Cardiac muscle cell (in vitro differentiated cells and primary cell): Measurements from ENCODE around the gene DOC2B. TPM values are rescaled to one million over a fixed set of nuclear protein-coding genes. Genes with fewer than 3 reads are reported as not detected.

Source experiments
- DNase-seq, 2 donors: peaks; one replicate each; pipeline versions ENCODE4 v3.0.0 to v3.0.0-alpha.2; 2010 to 2017; ENCODE audit warnings: low read depth in 1 of 2, low spot score in 1 of 2
- H3K27ac ChIP-seq: fragments of 200-600 bp; sonication (generic); 2 replicates; pipeline ENCODE4 v1.5.1; 2016
- H3K27me3 ChIP-seq: fragments of 200-600 bp; sonication (generic); 2 replicates; pipeline ENCODE4 v1.6.0; 2016; ENCODE audit warnings: control low read depth
- H3K36me3 ChIP-seq: fragments of 200-600 bp; sonication (generic); 2 replicates; pipeline ENCODE4 v1.5.1; 2016; ENCODE audit warnings: control low read depth
- H3K4me1 ChIP-seq: fragments of 200-600 bp; sonication (generic); 2 replicates; pipeline ENCODE4 v1.8.1; 2017; ENCODE audit warnings: low read depth, mild to moderate bottlenecking, mixed run types
- H3K4me3 ChIP-seq: fragments of 200-600 bp; sonication (generic); 2 replicates; pipeline ENCODE4 v1.5.1; 2016; ENCODE audit warnings: mild to moderate bottlenecking
- H3K9me3 ChIP-seq: fragments of 200-600 bp; sonication (generic); 2 replicates; pipeline ENCODE4 v1.5.1; 2017; ENCODE audit warnings: low read depth, mild to moderate bottlenecking, control low read depth
- polyA plus RNA-seq: library from polyadenylated mRNA; unstranded; fragments of >200 nt; fragmentation: Nextera tagmentation; extraction: Ambion mirVana; gene quantifications from 2 replicates; pipeline ENCODE4 v1.2.1, GENCODE V29; 2016
- total RNA-seq: library from RNA; depleted of rRNA; stranded (reverse); fragments of >200 nt; gene quantifications from 2 replicates; pipeline ENCODE4 v1.2.3, GENCODE V29; 2016
- TF ChIP-seq, protein P1 (sequence below): IDR thresholded peaks from 2 replicates; pipeline ENCODE4 v1.5.1; 2012; ENCODE audit warnings: low read depth, mild to moderate bottlenecking, low read length

The DOC2B gene
- total and polyA plus RNA-seq, 2 experiments from 2014 or later: 0.21 to 1.6 TPM

DNA sequence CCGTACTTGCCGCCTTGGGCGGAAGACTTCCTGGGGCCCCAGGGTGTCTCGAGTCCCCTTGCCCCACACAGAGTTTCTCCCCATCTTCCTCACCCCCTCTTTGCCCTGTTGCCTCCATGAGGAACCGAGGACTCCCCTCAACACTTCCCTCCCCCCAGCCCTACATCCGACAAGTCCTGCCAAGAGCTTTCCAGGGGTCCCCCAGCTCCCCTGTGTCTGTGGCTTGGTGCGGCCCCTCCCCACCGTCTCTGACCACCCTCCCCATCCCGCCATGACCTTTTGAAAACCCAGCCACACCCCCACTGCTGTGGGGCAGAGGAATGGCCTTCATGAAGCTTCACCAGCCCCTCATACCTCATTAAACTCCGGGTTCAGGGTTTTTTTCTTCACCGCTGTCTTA is 32.7 kb downstream of the DOC2B start:
- H3K36me3 ChIP-seq: no peaks in the 10 kb centered on the region
- H3K9me3 ChIP-seq: no peaks in the 10 kb centered on the region
- TF ChIP-seq, protein P1, sequence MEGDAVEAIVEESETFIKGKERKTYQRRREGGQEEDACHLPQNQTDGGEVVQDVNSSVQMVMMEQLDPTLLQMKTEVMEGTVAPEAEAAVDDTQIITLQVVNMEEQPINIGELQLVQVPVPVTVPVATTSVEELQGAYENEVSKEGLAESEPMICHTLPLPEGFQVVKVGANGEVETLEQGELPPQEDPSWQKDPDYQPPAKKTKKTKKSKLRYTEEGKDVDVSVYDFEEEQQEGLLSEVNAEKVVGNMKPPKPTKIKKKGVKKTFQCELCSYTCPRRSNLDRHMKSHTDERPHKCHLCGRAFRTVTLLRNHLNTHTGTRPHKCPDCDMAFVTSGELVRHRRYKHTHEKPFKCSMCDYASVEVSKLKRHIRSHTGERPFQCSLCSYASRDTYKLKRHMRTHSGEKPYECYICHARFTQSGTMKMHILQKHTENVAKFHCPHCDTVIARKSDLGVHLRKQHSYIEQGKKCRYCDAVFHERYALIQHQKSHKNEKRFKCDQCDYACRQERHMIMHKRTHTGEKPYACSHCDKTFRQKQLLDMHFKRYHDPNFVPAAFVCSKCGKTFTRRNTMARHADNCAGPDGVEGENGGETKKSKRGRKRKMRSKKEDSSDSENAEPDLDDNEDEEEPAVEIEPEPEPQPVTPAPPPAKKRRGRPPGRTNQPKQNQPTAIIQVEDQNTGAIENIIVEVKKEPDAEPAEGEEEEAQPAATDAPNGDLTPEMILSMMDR: no peak
- no peak overlapping the region for H3K27ac ChIP-seq
- DNase-seq: no peak
- H3K4me1 ChIP-seq: no peaks in the 10 kb centered on the region
- H3K27me3 ChIP-seq: no peaks in the 10 kb centered on the region
- no peak overlapping the region for H3K4me3 ChIP-seq

DNA sequence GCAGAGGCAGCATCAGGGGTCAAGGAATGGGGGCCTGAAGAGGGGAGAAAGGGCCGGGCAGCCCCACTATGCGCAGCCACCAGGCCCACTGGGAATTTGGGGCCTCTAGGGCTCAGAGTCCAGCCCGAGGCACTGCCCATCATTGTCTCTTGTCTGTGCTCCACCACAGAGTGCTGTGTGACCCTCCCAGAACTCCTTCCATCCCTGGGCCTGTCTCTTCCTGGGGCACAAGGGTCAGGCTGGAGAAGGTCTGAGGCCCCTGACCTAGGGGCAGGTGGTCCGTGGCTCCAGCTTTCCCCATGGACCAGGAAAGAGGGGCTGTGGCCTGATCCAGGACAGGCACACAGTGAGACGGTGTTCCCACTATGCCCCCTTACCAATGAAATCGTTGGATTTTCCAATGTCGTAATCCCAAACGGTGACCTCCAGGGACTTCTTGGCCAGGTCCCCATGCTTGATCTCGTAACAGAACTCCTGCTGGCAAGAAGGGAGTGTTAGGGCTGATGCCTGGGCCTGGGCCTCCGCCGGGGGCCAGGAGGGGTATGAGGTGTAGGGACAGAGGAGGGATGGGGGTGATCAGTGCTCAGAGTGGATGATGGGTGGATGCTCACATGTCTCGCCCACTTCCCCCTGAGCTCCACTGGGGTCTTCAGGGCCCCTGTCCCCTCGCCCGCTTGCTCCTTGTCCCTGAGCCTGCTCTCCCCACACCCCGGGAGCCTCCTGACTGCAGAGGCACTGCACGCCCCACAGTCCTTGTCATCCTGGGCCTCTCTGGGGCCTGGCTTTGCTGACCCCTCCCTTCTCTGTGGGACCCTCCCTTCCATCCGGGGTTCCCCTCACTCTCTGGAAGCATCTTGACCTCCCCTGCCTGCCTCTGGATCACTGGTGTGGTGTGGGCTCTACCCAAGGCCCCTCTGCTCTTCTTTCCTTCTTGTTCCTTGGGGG is 33.4 kb downstream of the DOC2B start:
- DNase-seq: no peak
- no peak overlapping the region for H3K4me3 ChIP-seq
- no peaks in the 10 kb centered on the region for H3K4me1 ChIP-seq
- H3K9me3 ChIP-seq: no peaks in the 10 kb centered on the region
- H3K27ac ChIP-seq: no peak overlapping the region
- H3K36me3 ChIP-seq: no peaks in the 10 kb centered on the region
- H3K27me3 ChIP-seq: peaks cover 6% of the 10 kb centered on the region
- TF ChIP-seq, protein P1: no peak

DNA sequence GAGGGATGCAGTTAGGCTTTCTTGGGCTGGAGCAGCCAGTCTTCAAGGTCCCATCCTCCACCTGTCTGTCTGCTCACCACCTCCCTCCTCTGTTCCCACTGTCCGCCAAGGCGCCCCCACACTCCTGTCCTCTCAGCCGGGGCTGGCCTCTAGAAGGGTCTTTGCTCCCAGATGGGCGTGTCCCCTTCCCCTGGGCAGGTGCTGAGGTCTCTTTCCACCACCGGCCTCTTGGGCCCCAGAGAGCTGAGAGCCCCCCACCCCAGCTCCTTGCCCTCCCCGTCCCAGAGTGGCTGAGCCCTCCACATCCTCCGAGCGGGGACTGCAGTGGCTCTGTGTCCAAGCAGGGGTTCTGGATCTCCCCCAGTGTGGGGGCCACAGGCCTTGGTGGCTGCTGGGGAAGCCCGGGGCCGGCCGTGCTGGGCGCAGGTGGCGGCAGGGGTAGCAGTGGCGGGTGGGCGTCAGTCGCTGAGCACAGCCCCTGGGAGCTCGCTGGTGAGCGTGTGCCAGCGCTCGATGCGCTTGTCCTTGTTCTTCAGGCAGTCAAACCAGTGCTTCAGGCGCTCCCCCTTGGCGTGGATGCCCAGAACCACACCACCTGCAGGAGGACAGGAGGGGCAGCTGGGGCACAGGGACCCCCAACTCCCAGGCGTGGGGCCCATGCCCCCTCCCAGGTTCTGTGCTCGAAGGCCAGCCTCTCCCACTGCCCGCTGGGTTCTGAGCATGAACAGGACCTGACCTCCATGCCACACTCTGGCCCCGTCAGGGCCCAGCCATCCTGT is 34.3 kb downstream of the DOC2B start:
- no peak for DNase-seq
- no peak overlapping the region for H3K27ac ChIP-seq
- TF ChIP-seq, protein P1: no peak
- H3K9me3 ChIP-seq: no peaks in the 10 kb centered on the region
- peaks cover 12% of the 10 kb centered on the region for H3K27me3 ChIP-seq
- H3K4me1 ChIP-seq: no peaks in the 10 kb centered on the region
- no peak overlapping the region for H3K4me3 ChIP-seq
- H3K36me3 ChIP-seq: no peaks in the 10 kb centered on the region

DNA sequence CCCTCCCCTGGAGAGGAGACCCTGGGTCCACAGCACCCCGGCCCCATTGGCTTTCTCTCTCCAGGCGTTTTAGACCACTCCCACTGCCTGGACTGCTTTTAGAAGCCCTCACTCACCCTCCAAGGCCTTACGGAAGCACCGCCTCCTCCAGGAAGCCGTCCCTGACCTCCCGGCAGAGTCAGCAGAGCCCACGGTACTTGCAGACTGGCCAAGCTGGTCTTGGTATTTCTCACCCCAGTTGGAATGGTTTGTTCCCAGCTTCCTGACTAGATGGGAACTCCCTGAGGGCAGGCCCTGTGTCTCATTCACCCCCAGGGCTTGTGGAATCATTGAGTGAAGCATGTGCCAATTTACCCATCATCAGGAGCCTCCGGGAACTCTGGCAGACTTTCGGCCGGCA is 34.9 kb downstream of the DOC2B start:
- H3K27me3 ChIP-seq: peaks cover 15% of the 10 kb centered on the region
- no peaks in the 10 kb centered on the region for H3K9me3 ChIP-seq
- H3K4me3 ChIP-seq: no peak overlapping the region
- no peak overlapping the region for H3K27ac ChIP-seq
- H3K4me1 ChIP-seq: no peaks in the 10 kb centered on the region
- DNase-seq: no peak
- TF ChIP-seq, protein P1: no peak
- H3K36me3 ChIP-seq: no peaks in the 10 kb centered on the region

DNA sequence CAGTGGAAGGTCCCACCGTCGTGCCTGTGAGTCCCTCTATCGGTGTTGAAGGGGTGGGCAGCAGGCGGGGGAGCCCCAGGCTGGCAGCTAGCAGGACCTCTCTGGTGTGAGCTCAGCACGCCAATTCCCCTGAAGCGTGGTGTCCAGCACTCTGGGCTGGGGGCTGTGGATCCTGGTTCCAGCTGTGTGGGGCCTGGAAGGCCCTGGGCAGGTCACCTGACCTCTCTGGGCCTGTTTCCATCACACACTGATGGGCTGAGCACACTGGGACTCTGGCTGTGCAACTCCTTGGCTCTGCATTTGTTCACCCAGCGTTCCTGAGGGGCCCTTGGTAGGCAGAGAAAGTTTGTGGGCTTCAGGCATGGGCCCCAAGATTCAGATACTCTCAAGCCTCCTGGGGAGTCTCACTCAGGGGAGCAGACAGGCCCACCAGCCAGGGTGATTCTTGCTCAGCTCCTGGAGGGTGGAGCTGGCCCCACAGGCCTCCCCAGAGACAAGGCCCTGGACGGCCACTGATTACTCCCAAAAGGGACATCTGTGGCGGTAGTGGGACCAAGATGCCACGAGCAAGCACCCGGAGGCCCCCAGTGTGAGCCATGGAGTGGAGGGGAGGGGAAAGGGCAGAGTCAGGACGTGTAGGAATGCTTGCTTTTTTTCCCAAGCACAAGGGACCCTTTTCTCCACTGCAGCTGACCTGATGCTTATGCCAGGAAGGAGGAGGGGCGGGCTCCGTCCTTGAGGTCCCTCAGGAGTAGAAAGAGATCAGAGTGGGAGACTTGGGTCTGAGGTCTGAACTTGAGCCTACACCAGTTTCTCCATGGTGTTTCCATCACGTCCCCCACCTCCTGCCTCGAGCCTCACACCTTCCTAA is 35.5 kb downstream of the DOC2B start:
- no peaks in the 10 kb centered on the region for H3K36me3 ChIP-seq
- no peak overlapping the region for H3K27ac ChIP-seq
- H3K27me3 ChIP-seq: peaks cover 15% of the 10 kb centered on the region
- TF ChIP-seq, protein P1: no peak
- no peaks in the 10 kb centered on the region for H3K4me1 ChIP-seq
- no peaks in the 10 kb centered on the region for H3K9me3 ChIP-seq
- no peak for DNase-seq
- no peak overlapping the region for H3K4me3 ChIP-seq
